NB4 (cell line): ENCODE results near the gene FABP3.

Source experiments
- MAX ChIP-seq: IDR thresholded peaks from 2 replicates; pipeline ENCODE4 v1.6.1; 2011; ENCODE audit warnings: low read depth, low read length
- TF ChIP-seq, protein P1 (sequence below): IDR thresholded peaks from one replicate; pipeline ENCODE4 v1.5.1; 2012; ENCODE audit warnings: low read depth, low read length

GRCh38 chr1:31346785-31347184 lies 26.1 kb downstream of the FABP3 start:
- TF ChIP-seq, protein P1, sequence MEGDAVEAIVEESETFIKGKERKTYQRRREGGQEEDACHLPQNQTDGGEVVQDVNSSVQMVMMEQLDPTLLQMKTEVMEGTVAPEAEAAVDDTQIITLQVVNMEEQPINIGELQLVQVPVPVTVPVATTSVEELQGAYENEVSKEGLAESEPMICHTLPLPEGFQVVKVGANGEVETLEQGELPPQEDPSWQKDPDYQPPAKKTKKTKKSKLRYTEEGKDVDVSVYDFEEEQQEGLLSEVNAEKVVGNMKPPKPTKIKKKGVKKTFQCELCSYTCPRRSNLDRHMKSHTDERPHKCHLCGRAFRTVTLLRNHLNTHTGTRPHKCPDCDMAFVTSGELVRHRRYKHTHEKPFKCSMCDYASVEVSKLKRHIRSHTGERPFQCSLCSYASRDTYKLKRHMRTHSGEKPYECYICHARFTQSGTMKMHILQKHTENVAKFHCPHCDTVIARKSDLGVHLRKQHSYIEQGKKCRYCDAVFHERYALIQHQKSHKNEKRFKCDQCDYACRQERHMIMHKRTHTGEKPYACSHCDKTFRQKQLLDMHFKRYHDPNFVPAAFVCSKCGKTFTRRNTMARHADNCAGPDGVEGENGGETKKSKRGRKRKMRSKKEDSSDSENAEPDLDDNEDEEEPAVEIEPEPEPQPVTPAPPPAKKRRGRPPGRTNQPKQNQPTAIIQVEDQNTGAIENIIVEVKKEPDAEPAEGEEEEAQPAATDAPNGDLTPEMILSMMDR, result no peak
- no peak for TF ChIP-seq MAX
